DND-41 (cell line): Measurements from ENCODE around the gene KRTAP20-2.

Source experiments
- ATAC-seq: fragments of 200-7000 bp; cut with Tn5 transposase; 3 replicates; pipeline ENCODE4 v1.9.1; 2021; ENCODE audit warnings: low read depth; ENCODE audit not compliant: insufficient read depth
- DNase-seq: peaks from one replicate; pipeline ENCODE4 v3.0.0-alpha.2; 2020
- H2AFZ ChIP-seq: 2 replicates; pipeline ENCODE4 v1.6.0; 2012; ENCODE audit warnings: low read depth, low read length
- H3K27ac ChIP-seq: 2 replicates; pipeline ENCODE4 v1.5.1; 2012; ENCODE audit warnings: low read length, inconsistent platforms
- H3K27me3 ChIP-seq: fragments of 200-600 bp; sonication (generic); 2 replicates; pipeline ENCODE4 v1.6.0; 2012; ENCODE audit warnings: low read length, mild to moderate bottlenecking, inconsistent platforms; ENCODE audit not compliant: insufficient read depth, poor library complexity
- H3K36me3 ChIP-seq: 2 replicates; pipeline ENCODE4 v1.5.1; 2012; ENCODE audit warnings: low read length, inconsistent platforms; ENCODE audit not compliant: insufficient read depth
- H3K4me1 ChIP-seq: 2 replicates; pipeline ENCODE4 v1.5.1; 2012; ENCODE audit warnings: mild to moderate bottlenecking, low read length; ENCODE audit not compliant: insufficient read depth
- H3K4me2 ChIP-seq: 2 replicates; pipeline ENCODE4 v1.6.0; 2012; ENCODE audit warnings: mild to moderate bottlenecking, moderate library complexity, low read length, inconsistent platforms; ENCODE audit not compliant: insufficient read depth
- H3K4me3 ChIP-seq, 2 experiments: fragments of 200-600 bp in 1 of 2; shearing (Covaris generic) in 1 of 2; 2 replicates each; pipeline ENCODE4 v1.5.1; 2012 to 2016; ENCODE audit warnings: inconsistent platforms in 2 of 2, low read length in 2 of 2, mild to moderate bottlenecking in 2 of 2, low read depth in 1 of 2, moderate library complexity in 1 of 2
- H3K79me2 ChIP-seq: 2 replicates; pipeline ENCODE4 v1.6.0; 2012; ENCODE audit warnings: low read length, inconsistent platforms; ENCODE audit not compliant: insufficient read depth
- H3K9ac ChIP-seq: 2 replicates; pipeline ENCODE4 v1.6.0; 2012; ENCODE audit warnings: low read depth, mild to moderate bottlenecking, inconsistent platforms, low read length, moderate library complexity
- H3K9me3 ChIP-seq: 2 replicates; pipeline ENCODE4 v1.5.1; 2012; ENCODE audit warnings: low read length, moderate library complexity, mild to moderate bottlenecking, inconsistent platforms; ENCODE audit not compliant: insufficient read depth, severe bottlenecking
- H4K20me1 ChIP-seq: 2 replicates; pipeline ENCODE4 v1.6.0; 2012; ENCODE audit warnings: low read length; ENCODE audit not compliant: insufficient read depth
- EZH2 ChIP-seq: IDR thresholded peaks from 3 replicates; pipeline ENCODE4 v1.6.1; 2012; ENCODE audit warnings: borderline replicate concordance, low read depth, mild to moderate bottlenecking, moderate library complexity, low read length, inconsistent platforms; ENCODE audit not compliant: severe bottlenecking
- TF ChIP-seq, protein P1 (sequence below): IDR thresholded peaks from 2 replicates; pipeline ENCODE4 v1.5.1; 2012; ENCODE audit warnings: borderline replicate concordance, low read length, moderate library complexity, mild to moderate bottlenecking; ENCODE audit not compliant: poor library complexity, severe bottlenecking; ENCODE audit errors: extremely low read depth

Gene KRTAP20-2

GRCh38 chr21:30623362-30623761 lies 11.6 kb upstream of the KRTAP20-2 start:
- Histone ChIP-seq H3K9ac (no peak overlapping the region), H3K36me3 (no peaks in the 10 kb centered on the region), H4K20me1 (no peaks in the 10 kb centered on the region), H3K27me3 (no peaks in the 10 kb centered on the region), H3K4me2 (no peak overlapping the region), H3K9me3 (no peaks in the 10 kb centered on the region), H2AFZ (no peak overlapping the region), H3K4me1 (no peaks in the 10 kb centered on the region), H3K4me3 (no peak overlapping the region), H3K79me2 (no peaks in the 10 kb centered on the region), H3K27ac (no peak overlapping the region)
- TF ChIP-seq EZH2 = no peak
- TF ChIP-seq, protein P1, sequence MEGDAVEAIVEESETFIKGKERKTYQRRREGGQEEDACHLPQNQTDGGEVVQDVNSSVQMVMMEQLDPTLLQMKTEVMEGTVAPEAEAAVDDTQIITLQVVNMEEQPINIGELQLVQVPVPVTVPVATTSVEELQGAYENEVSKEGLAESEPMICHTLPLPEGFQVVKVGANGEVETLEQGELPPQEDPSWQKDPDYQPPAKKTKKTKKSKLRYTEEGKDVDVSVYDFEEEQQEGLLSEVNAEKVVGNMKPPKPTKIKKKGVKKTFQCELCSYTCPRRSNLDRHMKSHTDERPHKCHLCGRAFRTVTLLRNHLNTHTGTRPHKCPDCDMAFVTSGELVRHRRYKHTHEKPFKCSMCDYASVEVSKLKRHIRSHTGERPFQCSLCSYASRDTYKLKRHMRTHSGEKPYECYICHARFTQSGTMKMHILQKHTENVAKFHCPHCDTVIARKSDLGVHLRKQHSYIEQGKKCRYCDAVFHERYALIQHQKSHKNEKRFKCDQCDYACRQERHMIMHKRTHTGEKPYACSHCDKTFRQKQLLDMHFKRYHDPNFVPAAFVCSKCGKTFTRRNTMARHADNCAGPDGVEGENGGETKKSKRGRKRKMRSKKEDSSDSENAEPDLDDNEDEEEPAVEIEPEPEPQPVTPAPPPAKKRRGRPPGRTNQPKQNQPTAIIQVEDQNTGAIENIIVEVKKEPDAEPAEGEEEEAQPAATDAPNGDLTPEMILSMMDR = no peak
- DNase-seq (no peak), ATAC-seq (no peak)

- no peak overlapping the region for H3K9ac ChIP-seq
- no peak for DNase-seq
Observed at GRCh38 chr21:30625449-30626165, 9.4 kb upstream of the KRTAP20-2 start.

DNA sequence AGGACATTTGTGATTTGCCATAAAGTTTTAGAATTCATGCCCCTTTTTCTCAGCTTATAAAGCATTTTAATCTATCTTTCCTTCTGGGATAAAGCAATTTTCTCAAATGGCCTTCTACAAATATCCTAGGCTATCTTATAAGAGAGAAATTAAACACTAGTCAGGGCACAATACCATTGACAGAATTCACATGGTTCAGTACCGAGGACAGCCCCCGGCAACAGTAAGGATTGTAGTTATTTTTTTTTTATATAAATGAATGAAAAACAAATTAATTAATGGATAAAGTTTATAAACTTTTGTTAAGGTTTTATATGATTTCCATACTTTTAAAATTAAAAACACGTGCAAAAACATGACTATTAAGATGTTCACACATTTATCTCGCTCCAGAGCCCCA lies 6.9 kb upstream of the KRTAP20-2 start:
- Histone ChIP-seq H3K27me3 (no peaks in the 10 kb centered on the region), H4K20me1 (no peaks in the 10 kb centered on the region), H3K4me3 (no peak overlapping the region), H3K9me3 (no peaks in the 10 kb centered on the region), H3K4me1 (no peaks in the 10 kb centered on the region), H3K27ac (no peak overlapping the region), H2AFZ (no peak overlapping the region), H3K36me3 (no peaks in the 10 kb centered on the region), H3K79me2 (no peaks in the 10 kb centered on the region), H3K9ac (no peak overlapping the region), H3K4me2 (no peak overlapping the region)
- DNase-seq (no peak), ATAC-seq (no peak)
- TF ChIP-seq, protein P1 = no peak
- no peak for TF ChIP-seq EZH2

More at GRCh38 chr21:30625449-30626165, 9.4 kb upstream of the KRTAP20-2 start:
- H3K4me3 ChIP-seq = no peak overlapping the region
- H3K36me3 ChIP-seq = no peaks in the 10 kb centered on the region
- H2AFZ ChIP-seq = no peak overlapping the region
- TF ChIP-seq, protein P1 = no peak
- TF ChIP-seq EZH2 = no peak
- H4K20me1 ChIP-seq = no peaks in the 10 kb centered on the region
- no peak overlapping the region for H3K27ac ChIP-seq
- H3K4me1 ChIP-seq = no peaks in the 10 kb centered on the region
- ATAC-seq = no peak
- no peak overlapping the region for H3K4me2 ChIP-seq
- no peaks in the 10 kb centered on the region for H3K27me3 ChIP-seq
- no peaks in the 10 kb centered on the region for H3K79me2 ChIP-seq
- no peaks in the 10 kb centered on the region for H3K9me3 ChIP-seq

DNA sequence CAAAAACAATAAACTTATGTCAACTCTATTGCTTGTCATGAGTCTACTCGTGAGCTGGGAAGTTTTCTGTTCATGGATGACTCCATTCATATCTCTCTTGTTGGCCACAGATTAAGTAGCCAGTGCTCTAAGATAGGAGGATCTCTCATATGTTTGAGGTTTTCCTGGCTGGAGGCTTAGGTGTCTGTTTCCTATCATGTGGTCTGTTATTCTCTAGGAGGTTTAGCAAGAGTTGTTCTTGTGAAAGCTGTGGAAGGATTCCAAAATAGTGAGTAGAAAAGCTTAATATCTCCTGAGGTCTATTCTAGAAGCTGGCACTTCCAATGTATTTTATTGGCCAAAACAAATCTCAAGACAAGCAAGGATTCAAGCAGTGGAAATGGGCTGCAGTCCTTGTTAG lies 5.8 kb upstream of the KRTAP20-2 start:
- no peaks in the 10 kb centered on the region for H3K4me1 ChIP-seq
- no peaks in the 10 kb centered on the region for H3K36me3 ChIP-seq
- ATAC-seq (no peak), DNase-seq (no peak)
- H3K9me3 ChIP-seq = no peaks in the 10 kb centered on the region
- no peaks in the 10 kb centered on the region for H3K79me2 ChIP-seq
- TF ChIP-seq EZH2 = no peak
- TF ChIP-seq, protein P1 = no peak
- no peak overlapping the region for H3K4me3 ChIP-seq
- H3K9ac ChIP-seq = no peak overlapping the region
- no peaks in the 10 kb centered on the region for H4K20me1 ChIP-seq
- no peak overlapping the region for H3K4me2 ChIP-seq
- no peaks in the 10 kb centered on the region for H3K27me3 ChIP-seq
- H3K27ac ChIP-seq = no peak overlapping the region
- no peak overlapping the region for H2AFZ ChIP-seq
